ENCODE data around the gene RIPOR2.
A peak's percentile ranks its signal among the peaks of the same experiment; 100 is the strongest.

The RIPOR2 gene

GRCh38 chr6:24911796-24912382, 23.9 kb downstream of the RIPOR2 start:
- Mint-ChIP-seq H3K27ac (no peak overlapping the region), H3K4me3 (peak overlapping the region; percentile 88), H3K4me1 (peaks cover 59% of the 10 kb centered on the region), H3K27me3 (ENCODE audit: low read depth, poor library complexity) (peaks cover 65% of the 10 kb centered on the region), H3K9me3 (no peaks in the 10 kb centered on the region), H3K36me3 (ENCODE audit: low read depth) (no peaks in the 10 kb centered on the region)
- TF ChIP-seq CTCF (IDR thresholded peaks at IDR 0.05): no peak
- DNase-seq: no peak

GRCh38 chr6:24910961-24911725, 24.6 kb downstream of the RIPOR2 start:
- no peak overlapping the region for H3K27ac Mint-ChIP-seq

GRCh38 chr6:24910331-24910960, 25.3 kb downstream of the RIPOR2 start:
- no peak overlapping the region for H3K27ac Mint-ChIP-seq
- H3K4me3 Mint-ChIP-seq: peak overlapping the region; percentile 88
- no peaks in the 10 kb centered on the region for H3K9me3 Mint-ChIP-seq
- H3K27me3 Mint-ChIP-seq (ENCODE audit: low read depth, poor library complexity): peaks cover 74% of the 10 kb centered on the region
- peak; percentile 31 for DNase-seq
- H3K4me1 Mint-ChIP-seq: peaks cover 55% of the 10 kb centered on the region
- no peak for TF ChIP-seq CTCF (IDR thresholded peaks at IDR 0.05)
- H3K36me3 Mint-ChIP-seq (ENCODE audit: low read depth): no peaks in the 10 kb centered on the region

More at GRCh38 chr6:24910961-24911725, 24.6 kb downstream of the RIPOR2 start:
- H3K4me1 Mint-ChIP-seq: peaks cover 53% of the 10 kb centered on the region
- peak overlapping the region; percentile 88 for H3K4me3 Mint-ChIP-seq
- peaks cover 71% of the 10 kb centered on the region for H3K27me3 Mint-ChIP-seq (ENCODE audit: low read depth, poor library complexity)
- peak; percentile 83 for DNase-seq
- H3K9me3 Mint-ChIP-seq: no peaks in the 10 kb centered on the region
- no peak for TF ChIP-seq CTCF (IDR thresholded peaks at IDR 0.05)
- no peaks in the 10 kb centered on the region for H3K36me3 Mint-ChIP-seq (ENCODE audit: low read depth)

GRCh38 chr6:24909241-24910216, 26.2 kb downstream of the RIPOR2 start:
- no peak for TF ChIP-seq CTCF (IDR thresholded peaks at IDR 0.05)
- peaks cover 73% of the 10 kb centered on the region for H3K27me3 Mint-ChIP-seq (ENCODE audit: low read depth, poor library complexity)
- no peaks in the 10 kb centered on the region for H3K9me3 Mint-ChIP-seq
- DNase-seq: no peak
- H3K36me3 Mint-ChIP-seq (ENCODE audit: low read depth): no peaks in the 10 kb centered on the region
- H3K4me1 Mint-ChIP-seq: peaks cover 59% of the 10 kb centered on the region
- H3K4me3 Mint-ChIP-seq: peak overlapping the region; percentile 88
- peak overlapping the region; percentile 57 for H3K27ac Mint-ChIP-seq

- Mint-ChIP-seq H3K27me3 (ENCODE audit: low read depth, poor library complexity) (peaks cover 71% of the 10 kb centered on the region), H3K27ac (no peak overlapping the region), H3K4me3 (peak overlapping the region; percentile 88), H3K36me3 (ENCODE audit: low read depth) (no peaks in the 10 kb centered on the region), H3K4me1 (peaks cover 59% of the 10 kb centered on the region), H3K9me3 (peaks cover 4% of the 10 kb centered on the region)
- no peak for DNase-seq
- TF ChIP-seq CTCF (IDR thresholded peaks at IDR 0.05): no peak
Measured at GRCh38 chr6:24908650-24909035, 27.1 kb downstream of the RIPOR2 start.

All from nephron progenitor cell (in vitro differentiated cells).